Stimulated activated CD8-positive, alpha-beta memory T cell treated with anti-CD3 and anti-CD28 coated beads, Interleukin-7, amount 100 ng/mL, for 1 hour (primary cell): Measurements from ENCODE around the gene DPP6.

Experiments
- DNase-seq, 2 donors: peaks; one replicate each; pipeline ENCODE4 v3.0.0-alpha.2; 2020; ENCODE audit warnings: low read depth in 2 of 2

Gene DPP6

GRCh38 chr7:154232700-154233099, 180.5 kb downstream of the DPP6 start:
- no peak for DNase-seq

DNA sequence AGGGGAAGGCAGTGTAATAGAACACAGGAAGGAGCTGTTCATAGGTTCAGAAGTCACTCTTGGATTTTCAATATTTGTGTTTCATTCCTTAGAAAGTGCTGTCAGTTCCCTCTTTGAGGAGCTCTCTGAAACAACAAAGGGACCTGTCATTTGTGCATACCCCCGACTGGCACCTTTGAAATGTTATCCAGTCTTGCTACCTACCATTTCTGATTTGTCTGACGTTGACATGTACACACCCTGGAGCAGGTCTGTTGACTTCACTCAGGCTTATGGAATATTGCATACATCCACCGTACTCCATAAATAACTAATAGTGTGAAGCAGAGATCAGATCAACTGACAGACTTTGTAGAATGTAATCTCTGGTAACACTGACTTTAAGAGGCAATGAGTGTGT, 189.8 kb downstream of the DPP6 start:
- DNase-seq = no peak

DNA sequence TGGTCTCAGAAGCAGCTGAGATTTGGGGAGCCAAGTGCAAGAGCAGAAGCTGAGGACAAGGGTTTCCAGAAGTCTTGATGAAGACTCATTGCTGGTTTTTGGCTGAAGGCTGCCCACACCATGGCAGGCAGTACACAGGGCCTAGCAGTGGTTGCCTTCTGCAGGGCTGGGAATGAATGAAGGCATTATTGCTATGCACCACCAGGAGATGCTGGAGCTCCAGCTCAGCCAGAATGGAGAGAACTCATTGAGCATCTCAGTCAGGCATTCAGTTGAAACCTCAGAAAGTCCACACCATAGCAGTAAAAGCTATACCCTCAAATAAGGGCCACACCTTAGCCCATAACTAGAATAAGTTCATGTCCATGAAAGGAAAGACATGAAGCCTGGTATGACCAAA, 190.5 kb downstream of the DPP6 start:
- DNase-seq = no peak

- DNase-seq = no peak
These were observed 199.8 kb downstream of the DPP6 start for GRCh38 chr7:154252046-154252445.

GRCh38 chr7:154253810-154254209, 201.6 kb downstream of the DPP6 start:
- DNase-seq = no peak

DNA sequence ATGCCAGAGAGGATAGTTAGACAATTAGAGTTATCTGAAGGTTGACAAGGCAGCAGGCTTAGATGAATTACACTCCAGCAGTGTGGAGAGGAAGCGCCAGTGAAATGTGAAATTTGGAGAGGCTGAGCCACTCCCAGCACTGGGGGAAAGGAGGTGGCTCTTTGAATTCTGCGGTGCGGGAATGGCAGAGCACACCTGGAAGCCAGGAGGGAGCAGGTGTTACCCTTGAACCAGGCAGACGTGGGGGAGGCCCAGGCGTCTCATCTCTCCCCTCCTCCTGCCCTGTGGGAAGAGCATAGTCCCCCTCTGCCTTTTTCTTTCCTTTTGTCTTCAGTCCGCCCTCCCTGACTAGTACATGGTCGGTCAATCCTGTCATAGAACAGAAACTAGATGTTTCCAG, 203.1 kb downstream of the DPP6 start:
- DNase-seq = no peak

DNA sequence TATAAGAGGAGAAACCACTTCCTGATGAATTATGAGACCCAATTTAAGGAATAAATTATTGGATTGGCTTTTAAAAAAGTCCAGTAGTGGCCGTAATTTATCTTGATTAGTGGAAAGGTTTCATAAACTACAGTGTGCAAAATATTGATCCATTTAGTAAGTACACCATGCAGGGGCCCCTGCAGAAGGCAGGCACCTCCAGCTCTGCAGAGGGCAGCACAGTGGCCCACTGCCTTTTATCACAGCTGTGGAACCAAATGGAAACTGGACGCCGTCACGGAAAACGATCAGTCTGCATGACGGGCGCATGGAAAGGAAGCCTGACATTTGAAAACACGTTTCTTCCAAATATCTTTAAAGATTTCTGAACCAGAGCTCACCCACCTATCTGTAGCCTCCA, 204.0 kb downstream of the DPP6 start:
- DNase-seq = no peak

GRCh38 chr7:154259396-154259795, 207.2 kb downstream of the DPP6 start:
- DNase-seq = no peak

DNA sequence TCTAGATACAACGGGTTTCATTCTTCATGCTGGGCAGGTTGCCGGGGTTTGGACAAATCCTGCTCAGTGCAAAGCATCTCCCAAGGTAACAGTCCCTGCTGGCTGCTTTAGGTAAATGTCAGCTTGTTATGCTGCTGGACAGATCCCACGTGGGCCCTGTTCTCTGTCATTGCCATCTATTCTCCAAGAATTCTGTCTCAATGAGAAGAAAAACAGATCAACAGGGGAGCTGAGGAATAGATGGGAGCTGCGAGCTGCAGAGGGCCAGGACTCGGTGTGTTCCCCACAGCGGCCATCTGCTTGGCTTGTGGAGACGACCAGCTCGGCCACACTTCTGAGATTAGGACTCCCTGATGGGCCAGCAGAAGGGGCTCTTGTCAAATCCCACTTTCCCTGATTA, 235.2 kb downstream of the DPP6 start:
- no peak for DNase-seq

DNA sequence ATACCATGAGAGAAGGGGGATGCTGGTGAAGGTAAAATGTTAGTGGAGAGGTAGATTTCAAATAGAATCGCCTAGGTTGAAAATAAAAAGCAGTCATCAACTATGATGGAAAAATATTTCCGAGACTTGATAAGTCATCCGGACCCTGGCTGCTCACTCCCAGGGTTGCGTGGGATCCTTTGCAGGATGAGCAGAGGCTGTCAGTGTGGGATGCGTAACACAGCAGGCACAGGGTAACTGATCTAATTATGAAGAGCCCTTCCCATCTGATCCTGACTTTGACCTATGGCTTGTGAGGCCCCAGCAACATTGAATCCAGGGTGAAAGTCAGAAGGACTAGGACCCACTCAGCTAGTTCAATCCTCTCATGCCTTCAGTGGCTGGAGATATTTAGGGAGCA, 236.9 kb downstream of the DPP6 start:
- DNase-seq = no peak

GRCh38 chr7:154296443-154296842, 244.2 kb downstream of the DPP6 start:
- DNase-seq = no peak

DNA sequence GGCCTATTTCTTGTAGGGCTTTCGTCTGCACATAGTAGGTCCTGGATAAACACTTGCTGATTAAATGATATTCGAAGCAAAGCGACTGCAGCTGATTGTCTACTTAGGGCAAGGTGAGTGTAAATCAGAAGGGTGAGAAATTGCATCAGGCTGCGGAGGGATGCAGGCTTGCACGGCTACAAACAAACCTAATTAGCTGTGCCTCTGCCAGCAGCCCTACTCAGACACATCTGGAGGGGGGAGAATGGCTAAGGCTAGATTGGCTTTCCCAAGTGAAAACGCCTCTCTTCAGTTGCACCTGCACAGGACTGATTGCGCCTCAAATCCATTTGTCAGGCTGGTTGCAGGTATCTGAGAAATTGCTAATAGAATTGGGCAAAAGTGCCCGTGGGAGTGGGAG, 247.5 kb downstream of the DPP6 start:
- no peak for DNase-seq

DNA sequence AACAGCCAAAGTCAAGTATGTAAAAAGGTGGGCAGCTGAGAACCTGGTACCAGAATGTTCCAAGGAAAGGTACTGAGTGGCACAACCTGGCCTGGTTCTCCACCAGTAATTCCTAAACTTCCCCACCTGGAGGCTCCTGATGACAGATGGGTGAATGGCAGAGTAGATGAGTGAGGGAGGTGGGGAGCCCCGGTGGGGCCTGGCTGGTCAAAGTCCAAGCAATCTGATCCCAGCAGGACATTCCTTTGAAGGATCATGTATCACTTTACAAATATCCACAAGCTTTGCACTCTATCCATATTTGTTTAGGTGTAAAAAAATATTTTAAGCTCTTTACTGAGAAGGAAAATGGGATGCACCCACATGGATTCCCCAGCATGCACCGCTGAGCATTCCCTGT, 250.2 kb downstream of the DPP6 start:
- no peak for DNase-seq

DNA sequence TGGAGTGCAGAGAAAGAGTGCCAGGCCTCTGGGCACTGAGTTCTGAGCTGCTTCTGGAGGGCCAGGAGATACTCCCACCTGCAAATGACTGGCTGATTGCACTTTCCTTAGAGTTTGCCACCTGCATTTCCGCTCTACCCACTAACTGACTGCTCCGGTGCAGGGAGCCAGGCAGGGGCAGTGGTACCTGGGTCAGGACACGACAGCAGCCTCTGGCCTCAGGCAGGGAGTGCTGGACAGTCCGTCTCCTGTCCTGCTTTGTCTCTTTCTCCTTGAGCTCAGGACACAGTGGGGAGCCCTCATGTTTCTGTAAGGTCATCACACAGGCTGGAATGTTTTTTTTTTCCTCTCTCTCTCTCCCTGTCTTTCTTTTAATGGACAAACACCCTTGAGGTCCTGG, 252.0 kb downstream of the DPP6 start:
- DNase-seq = no peak

DNA sequence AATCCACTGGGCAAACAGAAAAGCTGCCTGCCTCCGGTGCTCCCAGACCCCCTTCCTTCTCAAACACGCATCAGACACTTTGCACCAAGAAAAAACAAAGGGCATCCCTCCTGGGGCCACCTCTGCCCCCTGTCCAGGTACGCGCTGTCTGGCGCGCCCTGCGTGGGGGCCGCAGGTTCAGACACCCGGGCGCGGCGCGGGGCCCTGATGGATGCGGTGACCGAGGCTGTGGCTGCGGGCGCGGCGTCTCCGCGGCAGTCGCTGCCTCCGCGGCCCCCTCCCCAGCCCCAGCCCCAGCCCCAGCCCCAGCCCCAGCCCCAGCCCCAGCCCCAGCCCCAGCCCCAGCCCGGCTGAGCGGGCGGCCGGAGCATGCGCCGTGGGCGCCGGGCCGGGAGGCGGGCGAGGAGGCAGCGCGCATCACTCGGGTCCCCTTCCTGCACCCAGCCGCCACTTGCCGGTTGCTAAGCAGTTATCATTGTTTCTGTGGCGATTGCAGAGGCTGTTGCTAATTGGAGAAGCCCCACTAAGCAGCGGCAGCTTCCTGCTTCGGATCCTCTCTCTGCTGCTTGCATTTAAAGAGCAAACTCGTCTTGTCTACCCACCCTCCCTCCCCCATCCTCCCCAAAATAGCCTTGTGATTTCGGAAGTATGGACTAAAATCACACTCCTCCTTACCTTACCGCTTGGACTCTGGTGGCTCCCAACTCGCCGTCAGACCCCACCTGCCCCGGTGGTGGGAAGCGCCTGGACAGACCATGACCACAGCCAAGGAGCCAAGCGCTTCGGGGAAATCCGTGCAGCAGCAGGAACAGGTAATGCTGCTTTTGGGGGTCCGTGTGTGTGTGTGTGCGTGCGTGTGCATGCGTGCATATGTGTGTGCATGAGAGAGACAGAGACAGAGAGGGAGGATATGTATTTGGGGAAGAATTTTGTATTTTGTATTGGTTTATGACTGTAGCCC, 252.8 kb downstream of the DPP6 start:
- DNase-seq = no peak

DNA sequence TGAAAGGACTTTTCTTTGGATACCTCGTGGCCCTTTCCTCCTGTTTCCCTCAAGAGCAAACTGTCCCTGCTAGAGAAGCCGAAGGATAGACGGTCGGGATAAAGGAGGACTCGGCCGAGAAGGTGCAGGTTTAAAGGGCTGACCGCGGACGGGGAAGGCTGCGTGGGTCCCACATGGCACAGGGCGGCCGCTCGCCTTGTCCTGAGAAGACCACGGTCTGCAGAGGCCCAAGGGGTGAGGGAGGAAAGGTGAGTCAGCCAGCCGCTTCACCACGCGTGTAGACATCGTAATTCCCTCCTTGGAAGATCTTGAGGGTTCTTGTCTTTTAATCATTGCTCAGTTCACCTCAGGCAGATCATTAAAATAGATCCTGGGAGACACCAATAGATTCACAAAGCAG, 253.8 kb downstream of the DPP6 start:
- DNase-seq = no peak

- no peak for DNase-seq
These were observed 256.7 kb downstream of the DPP6 start for GRCh38 chr7:154308928-154309327.

DNA sequence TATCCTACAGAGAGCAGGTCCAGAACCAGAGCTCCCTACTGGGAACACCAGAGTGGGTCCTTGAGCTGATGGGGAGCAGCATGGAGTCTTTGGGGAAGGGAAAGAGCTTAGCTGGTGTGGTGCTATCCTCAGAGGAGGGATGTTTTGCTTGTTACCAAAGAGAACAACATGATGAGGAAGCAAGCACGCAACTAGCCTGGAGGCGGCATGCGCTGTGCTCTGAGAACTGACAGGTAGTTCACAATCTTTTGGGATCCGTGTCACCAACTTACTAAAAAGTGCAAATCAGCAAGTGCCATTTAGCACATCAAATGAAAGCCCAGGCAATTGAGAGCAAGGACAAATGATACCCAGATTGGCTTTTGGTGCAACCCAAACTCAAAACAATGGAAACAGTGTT, 257.9 kb downstream of the DPP6 start:
- no peak for DNase-seq

- no peak for DNase-seq
These were observed 272.0 kb downstream of the DPP6 start for GRCh38 chr7:154324196-154324595.

DNA sequence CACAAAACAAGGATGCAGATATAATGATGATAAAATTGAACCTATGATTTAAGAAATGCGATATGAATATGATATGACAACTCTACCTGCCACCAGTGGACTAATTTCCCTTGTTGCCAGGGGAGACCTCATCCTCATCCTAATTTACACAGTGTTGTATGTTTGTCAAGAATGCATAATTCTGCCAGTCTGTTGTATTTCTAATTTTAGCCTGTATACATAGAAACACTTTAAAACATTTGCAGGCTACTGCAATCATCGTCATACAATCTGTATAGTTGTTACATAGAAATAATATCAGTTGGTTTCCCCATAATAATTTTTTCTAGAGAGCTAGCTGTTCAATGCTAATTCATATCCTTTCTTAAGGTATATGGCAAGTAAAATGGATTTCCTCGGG, 274.2 kb downstream of the DPP6 start:
- no peak for DNase-seq

GRCh38 chr7:154330318-154330717, 278.1 kb downstream of the DPP6 start:
- DNase-seq = no peak

DNA sequence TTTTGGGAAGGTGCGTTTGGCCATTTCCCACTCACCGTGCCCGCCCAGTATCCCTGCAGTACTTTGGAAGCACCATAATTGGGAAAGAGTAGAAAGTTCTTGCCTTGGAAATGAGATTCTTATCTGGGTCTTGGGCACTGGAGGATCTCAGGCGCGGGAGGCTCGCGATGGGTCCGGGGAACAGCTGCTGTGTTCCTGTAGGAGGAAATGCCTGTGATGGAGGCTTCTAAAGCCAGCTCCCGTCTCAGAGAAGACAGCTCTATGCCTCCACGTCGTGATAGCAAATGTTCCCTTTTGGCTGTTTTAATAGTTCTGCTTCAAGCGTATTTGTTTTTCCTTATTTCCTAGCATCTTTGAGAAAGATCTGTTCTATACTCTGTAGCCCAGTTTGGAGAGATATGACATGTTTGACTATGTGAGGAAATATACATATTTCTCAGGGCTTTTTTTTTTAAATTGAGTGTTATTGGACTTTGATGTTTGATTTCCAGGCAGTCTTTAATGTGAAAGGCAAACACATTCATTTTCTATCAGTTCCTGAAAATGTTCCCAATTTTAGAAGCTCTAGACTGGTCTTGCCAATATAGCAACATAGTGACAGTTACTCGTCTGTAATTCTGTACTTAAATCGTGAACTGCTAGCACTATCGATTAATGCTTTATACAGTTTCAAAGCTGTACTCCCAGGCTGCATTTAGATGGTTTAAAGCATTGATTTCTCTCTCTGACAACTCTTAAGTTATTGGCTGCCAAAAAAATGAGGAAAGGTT, 280.8 kb downstream of the DPP6 start:
- no peak for DNase-seq

DNA sequence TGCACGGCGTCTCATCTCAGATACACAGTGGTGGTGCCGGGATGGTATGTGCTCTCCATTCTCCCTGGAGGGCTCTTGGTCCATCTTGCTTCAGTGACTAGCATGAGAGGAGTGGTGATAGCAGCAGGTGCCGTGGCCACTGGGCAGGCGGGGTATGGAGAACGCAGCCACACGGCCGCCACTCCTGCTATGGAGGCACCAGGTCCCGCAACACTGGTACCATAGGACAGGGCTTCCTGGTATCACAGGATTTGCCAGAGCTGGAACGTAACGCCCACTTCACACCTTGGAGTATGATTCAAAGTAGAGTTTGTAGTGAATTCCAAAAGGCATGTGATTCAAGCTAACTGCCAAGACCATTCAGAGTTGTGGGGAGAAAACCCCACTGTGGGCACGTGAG, 284.1 kb downstream of the DPP6 start:
- no peak for DNase-seq
